GM18499 (cell line): ENCODE results near the gene COL8A1.
"Not testable (repeated sequence)": the region's sequence is repeated elsewhere in the genome, so short reads cannot be mapped to it uniquely, and the experiment has no call there.

Experiments used
- ATAC-seq: cut with Tn5 transposase; IDR thresholded peaks from one replicate; pipeline ENCODE4 v1.9.1; 2021; ENCODE audit warnings: moderate number of reproducible peaks; ENCODE audit not compliant: insufficient read depth, unreplicated experiment

Gene COL8A1

GRCh38 chr3:99702953-99703943, 64.9 kb downstream of the COL8A1 start:
- ATAC-seq, result no peak

GRCh38 chr3:99704417-99704816, 66.0 kb downstream of the COL8A1 start:
- no peak for ATAC-seq

GRCh38 chr3:99706410-99706809, 68.0 kb downstream of the COL8A1 start:
- ATAC-seq, result no peak

- ATAC-seq, result no peak
Measured at GRCh38 chr3:99708207-99708745, 69.9 kb downstream of the COL8A1 start.

- ATAC-seq, result no peak
Measured at GRCh38 chr3:99709686-99710085, 71.3 kb downstream of the COL8A1 start.

- ATAC-seq, result no peak
Measured at GRCh38 chr3:99710094-99710493, 71.7 kb downstream of the COL8A1 start.

GRCh38 chr3:99711351-99711750, 73.0 kb downstream of the COL8A1 start:
- no peak for ATAC-seq

GRCh38 chr3:99712291-99712954, 74.0 kb downstream of the COL8A1 start:
- no peak for ATAC-seq

- no peak for ATAC-seq
Measured at GRCh38 chr3:99713440-99713839, 75.0 kb downstream of the COL8A1 start.

GRCh38 chr3:99714146-99714545, 75.8 kb downstream of the COL8A1 start:
- ATAC-seq, result no peak

- ATAC-seq, result no peak
Measured at GRCh38 chr3:99714575-99714974, 76.2 kb downstream of the COL8A1 start.

- ATAC-seq, result no peak
Measured at GRCh38 chr3:99716463-99716995, 78.1 kb downstream of the COL8A1 start.

- no peak for ATAC-seq
Measured at GRCh38 chr3:99720985-99721632, 82.7 kb downstream of the COL8A1 start.

- ATAC-seq, result no peak
Measured at GRCh38 chr3:99721633-99722007, 83.2 kb downstream of the COL8A1 start.

- no peak for ATAC-seq
Measured at GRCh38 chr3:99724276-99724675, 85.9 kb downstream of the COL8A1 start.

GRCh38 chr3:99730870-99731269, 92.5 kb downstream of the COL8A1 start:
- no peak for ATAC-seq

GRCh38 chr3:99731499-99731898, 93.1 kb downstream of the COL8A1 start:
- ATAC-seq, result no peak

- not testable (repeated sequence) for ATAC-seq
Measured at GRCh38 chr3:99740371-99740770, 102.0 kb downstream of the COL8A1 start.

GRCh38 chr3:99741588-99741987, 103.2 kb downstream of the COL8A1 start:
- ATAC-seq, result no peak

GRCh38 chr3:99747915-99748314, 109.5 kb downstream of the COL8A1 start:
- ATAC-seq, result no peak
